ENCODE data around the gene AKT2. TPM values are rescaled to one million over a fixed set of nuclear protein-coding genes. Genes with fewer than 3 reads are reported as not detected.

The AKT2 gene
- total RNA-seq, 3 donors from 2014 or later (not counting 1 experiment from before 2014, with no cell fraction given), result 234 to 292 (median 261) TPM

DNA sequence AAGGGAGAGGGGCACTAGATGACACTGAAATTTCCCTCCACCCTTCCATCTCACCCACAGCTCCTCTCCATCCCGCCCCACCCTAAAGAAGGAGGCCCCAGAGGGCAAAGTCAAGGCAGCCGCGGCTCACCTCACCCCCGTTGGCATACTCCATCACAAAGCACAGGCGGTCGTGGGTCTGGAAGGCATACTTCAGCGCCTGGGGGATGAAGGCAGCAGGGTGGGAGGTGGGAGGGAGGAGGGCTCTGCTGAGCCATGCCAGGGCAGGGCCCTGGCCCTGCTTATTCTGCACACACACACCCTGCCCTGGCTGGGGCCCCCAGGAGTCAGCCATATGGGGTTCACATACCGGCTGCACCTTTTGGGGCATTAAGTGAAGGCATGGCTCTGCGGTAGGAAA lies 46.4 kb downstream of the AKT2 start:
- ATAC-seq (no peak), DNase-seq (no peak)
- intact Hi-C loops (cut with micrococcal nuclease), result no loop called here
- Mint-ChIP-seq H3K9me3 (no peaks in the 10 kb centered on the region), H3K36me3 (no peaks in the 10 kb centered on the region), H3K27ac (no peak overlapping the region), H3K4me3 (no peak overlapping the region), H3K4me1 (peaks cover 0 to 16% of the 10 kb centered on the region in 2 donors), H3K27me3 (ENCODE audit: low read depth in 2 of 2) (no peaks in the 10 kb centered on the region)
- Histone ChIP-seq H3K4me3 (ENCODE audit: low read length) (no peak overlapping the region), H3K27ac (ENCODE audit: low read length) (no peak overlapping the region), H3K27me3 (ENCODE audit: control insufficient read depth, insufficient read depth, low read length) (no peaks in the 10 kb centered on the region), H3K9me3 (ENCODE audit: control insufficient read depth, insufficient read depth, low read length) (no peaks in the 10 kb centered on the region), H3K36me3 (ENCODE audit: control insufficient read depth, insufficient read depth, low read length) (peaks cover 68% of the 10 kb centered on the region), H3K4me1 (ENCODE audit: control insufficient read depth, insufficient read depth, low read length) (no peaks in the 10 kb centered on the region)
- TF ChIP-seq, protein P1, sequence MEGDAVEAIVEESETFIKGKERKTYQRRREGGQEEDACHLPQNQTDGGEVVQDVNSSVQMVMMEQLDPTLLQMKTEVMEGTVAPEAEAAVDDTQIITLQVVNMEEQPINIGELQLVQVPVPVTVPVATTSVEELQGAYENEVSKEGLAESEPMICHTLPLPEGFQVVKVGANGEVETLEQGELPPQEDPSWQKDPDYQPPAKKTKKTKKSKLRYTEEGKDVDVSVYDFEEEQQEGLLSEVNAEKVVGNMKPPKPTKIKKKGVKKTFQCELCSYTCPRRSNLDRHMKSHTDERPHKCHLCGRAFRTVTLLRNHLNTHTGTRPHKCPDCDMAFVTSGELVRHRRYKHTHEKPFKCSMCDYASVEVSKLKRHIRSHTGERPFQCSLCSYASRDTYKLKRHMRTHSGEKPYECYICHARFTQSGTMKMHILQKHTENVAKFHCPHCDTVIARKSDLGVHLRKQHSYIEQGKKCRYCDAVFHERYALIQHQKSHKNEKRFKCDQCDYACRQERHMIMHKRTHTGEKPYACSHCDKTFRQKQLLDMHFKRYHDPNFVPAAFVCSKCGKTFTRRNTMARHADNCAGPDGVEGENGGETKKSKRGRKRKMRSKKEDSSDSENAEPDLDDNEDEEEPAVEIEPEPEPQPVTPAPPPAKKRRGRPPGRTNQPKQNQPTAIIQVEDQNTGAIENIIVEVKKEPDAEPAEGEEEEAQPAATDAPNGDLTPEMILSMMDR (IDR thresholded peaks at IDR 0.05), result no peak
- 97% methylated on average over 5 of the region's 9 CpGs for WGBS (ENCODE audit: insufficient coverage)

DNA sequence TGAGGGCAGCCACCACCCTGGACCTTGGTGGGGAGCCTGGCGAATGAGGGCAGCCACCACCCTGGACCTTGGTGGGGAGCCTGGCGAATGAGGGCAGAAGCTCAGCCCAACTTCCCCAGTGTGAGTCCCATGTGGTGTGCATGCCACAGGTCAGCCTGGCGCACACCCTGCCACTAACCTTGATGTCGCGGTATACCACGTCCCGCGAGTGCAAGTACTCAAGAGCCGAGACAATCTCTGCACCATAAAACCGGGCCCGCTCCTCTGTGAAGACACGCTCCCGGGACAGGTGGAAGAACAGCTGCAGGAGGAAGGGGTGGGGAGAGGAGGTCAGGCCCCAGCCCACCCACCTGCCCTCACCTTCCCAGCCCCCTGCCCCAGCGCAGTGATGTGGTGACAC lies 47.4 kb downstream of the AKT2 start:
- no peak overlapping the region for H3K27ac ChIP-seq (ENCODE audit: low read length)
- Mint-ChIP-seq H3K4me3 (no peak overlapping the region), H3K9me3 (no peaks in the 10 kb centered on the region), H3K36me3 (no peaks in the 10 kb centered on the region), H3K4me1 (peaks cover 0 to 11% of the 10 kb centered on the region in 2 donors), H3K27ac (no peak overlapping the region), H3K27me3 (ENCODE audit: low read depth in 2 of 2) (no peaks in the 10 kb centered on the region)
- no peaks in the 10 kb centered on the region for H3K9me3 ChIP-seq (ENCODE audit: control insufficient read depth, insufficient read depth, low read length)
- no peaks in the 10 kb centered on the region for H3K4me1 ChIP-seq (ENCODE audit: control insufficient read depth, insufficient read depth, low read length)
- intact Hi-C loops (cut with micrococcal nuclease), result no loop called here
- H3K27me3 ChIP-seq (ENCODE audit: control insufficient read depth, insufficient read depth, low read length), result no peaks in the 10 kb centered on the region
- TF ChIP-seq, protein P1 (IDR thresholded peaks at IDR 0.05), result no peak
- peaks cover 74% of the 10 kb centered on the region for H3K36me3 ChIP-seq (ENCODE audit: control insufficient read depth, insufficient read depth, low read length)
- H3K4me3 ChIP-seq (ENCODE audit: low read length), result no peak overlapping the region
- WGBS (ENCODE audit: insufficient coverage), result 93% methylated on average over 13 of the region's 14 CpGs
- DNase-seq, result no peak
- no peak for ATAC-seq

DNA sequence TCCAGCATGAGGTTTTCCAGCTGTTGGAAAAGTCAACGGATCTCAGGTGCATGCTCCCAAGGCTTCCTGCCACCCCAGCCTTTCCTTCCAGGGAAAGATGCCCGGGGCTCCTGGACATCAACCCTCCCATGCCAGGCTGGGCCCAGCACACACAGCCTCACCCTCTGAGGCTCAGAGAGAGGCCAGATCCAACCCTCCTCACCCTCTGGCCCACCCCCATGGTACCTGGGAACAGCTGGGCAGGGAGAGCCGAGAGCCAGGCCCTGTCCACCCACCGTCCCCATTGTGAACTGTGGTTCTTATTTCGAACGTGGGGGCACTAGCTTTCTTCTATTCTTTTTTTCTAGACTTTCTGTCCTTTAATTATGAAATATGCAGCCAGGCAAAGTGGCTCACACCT lies 48.8 kb downstream of the AKT2 start:
- Histone ChIP-seq H3K27me3 (ENCODE audit: control insufficient read depth, insufficient read depth, low read length) (no peaks in the 10 kb centered on the region), H3K4me1 (ENCODE audit: control insufficient read depth, insufficient read depth, low read length) (no peaks in the 10 kb centered on the region), H3K4me3 (ENCODE audit: low read length) (no peak overlapping the region), H3K36me3 (ENCODE audit: control insufficient read depth, insufficient read depth, low read length) (peaks cover 64% of the 10 kb centered on the region), H3K27ac (ENCODE audit: low read length) (no peak overlapping the region), H3K9me3 (ENCODE audit: control insufficient read depth, insufficient read depth, low read length) (no peaks in the 10 kb centered on the region)
- Mint-ChIP-seq H3K36me3 (no peaks in the 10 kb centered on the region), H3K27me3 (ENCODE audit: low read depth in 2 of 2) (no peaks in the 10 kb centered on the region), H3K4me3 (no peak overlapping the region), H3K27ac (no peak overlapping the region), H3K4me1 (peaks cover 0 to 4% of the 10 kb centered on the region in 2 donors), H3K9me3 (no peaks in the 10 kb centered on the region)
- no peak for ATAC-seq
- DNase-seq, result no peak
- intact Hi-C loops (cut with micrococcal nuclease), result no loop called here
- WGBS (ENCODE audit: insufficient coverage), result 93% methylated on average over 6 of the region's 6 CpGs
- TF ChIP-seq, protein P1 (IDR thresholded peaks at IDR 0.05), result no peak

DNA sequence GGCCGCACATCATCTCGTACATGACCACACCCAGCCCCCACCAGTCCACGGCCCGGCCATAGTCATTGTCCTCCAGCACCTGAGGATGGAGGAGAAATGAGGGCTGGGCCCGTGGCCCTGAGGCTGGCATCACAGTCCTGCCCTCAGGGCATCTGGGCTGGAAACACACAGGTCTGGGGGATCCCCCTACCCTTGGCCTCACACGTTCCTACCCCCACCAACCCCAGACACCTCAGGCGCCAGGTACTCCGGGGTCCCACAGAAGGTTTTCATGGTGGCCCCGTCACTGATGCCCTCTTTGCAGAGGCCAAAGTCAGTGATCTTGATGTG lies 49.2 kb downstream of the AKT2 start:
- Mint-ChIP-seq H3K4me1 (peaks cover 0 to 4% of the 10 kb centered on the region in 2 donors), H3K4me3 (no peak overlapping the region), H3K9me3 (no peaks in the 10 kb centered on the region), H3K27me3 (ENCODE audit: low read depth in 2 of 2) (no peaks in the 10 kb centered on the region), H3K36me3 (no peaks in the 10 kb centered on the region), H3K27ac (no peak overlapping the region)
- 95% methylated on average over 5 of the region's 9 CpGs for WGBS (ENCODE audit: insufficient coverage)
- H3K9me3 ChIP-seq (ENCODE audit: control insufficient read depth, insufficient read depth, low read length), result no peaks in the 10 kb centered on the region
- intact Hi-C loops (cut with micrococcal nuclease), result no loop called here
- H3K27ac ChIP-seq (ENCODE audit: low read length), result no peak overlapping the region
- DNase-seq (no peak), ATAC-seq (no peak)
- H3K4me1 ChIP-seq (ENCODE audit: control insufficient read depth, insufficient read depth, low read length), result no peaks in the 10 kb centered on the region
- no peak overlapping the region for H3K4me3 ChIP-seq (ENCODE audit: low read length)
- no peaks in the 10 kb centered on the region for H3K27me3 ChIP-seq (ENCODE audit: control insufficient read depth, insufficient read depth, low read length)
- H3K36me3 ChIP-seq (ENCODE audit: control insufficient read depth, insufficient read depth, low read length), result peaks cover 61% of the 10 kb centered on the region
- TF ChIP-seq, protein P1 (IDR thresholded peaks at IDR 0.05), result no peak
